ENCODE data around the gene STX4. TPM values are rescaled to one million over a fixed set of nuclear protein-coding genes. Genes with fewer than 3 reads are reported as not detected.

STX4 gene
- total RNA-seq, 1 donor from 2014 or later: 79.1 TPM

GRCh38 chr16:31006086-31006385, 27.3 kb upstream of the STX4 start:
- Histone ChIP-seq H3K36me3 (no peaks in the 10 kb centered on the region), H3K27ac (no peak overlapping the region), H3K27me3 (peaks cover 5% of the 10 kb centered on the region), H3K9me3 (no peaks in the 10 kb centered on the region), H3K4me1 (no peaks in the 10 kb centered on the region), H3K4me3 (no peak overlapping the region)
- TF ChIP-seq, protein P1, sequence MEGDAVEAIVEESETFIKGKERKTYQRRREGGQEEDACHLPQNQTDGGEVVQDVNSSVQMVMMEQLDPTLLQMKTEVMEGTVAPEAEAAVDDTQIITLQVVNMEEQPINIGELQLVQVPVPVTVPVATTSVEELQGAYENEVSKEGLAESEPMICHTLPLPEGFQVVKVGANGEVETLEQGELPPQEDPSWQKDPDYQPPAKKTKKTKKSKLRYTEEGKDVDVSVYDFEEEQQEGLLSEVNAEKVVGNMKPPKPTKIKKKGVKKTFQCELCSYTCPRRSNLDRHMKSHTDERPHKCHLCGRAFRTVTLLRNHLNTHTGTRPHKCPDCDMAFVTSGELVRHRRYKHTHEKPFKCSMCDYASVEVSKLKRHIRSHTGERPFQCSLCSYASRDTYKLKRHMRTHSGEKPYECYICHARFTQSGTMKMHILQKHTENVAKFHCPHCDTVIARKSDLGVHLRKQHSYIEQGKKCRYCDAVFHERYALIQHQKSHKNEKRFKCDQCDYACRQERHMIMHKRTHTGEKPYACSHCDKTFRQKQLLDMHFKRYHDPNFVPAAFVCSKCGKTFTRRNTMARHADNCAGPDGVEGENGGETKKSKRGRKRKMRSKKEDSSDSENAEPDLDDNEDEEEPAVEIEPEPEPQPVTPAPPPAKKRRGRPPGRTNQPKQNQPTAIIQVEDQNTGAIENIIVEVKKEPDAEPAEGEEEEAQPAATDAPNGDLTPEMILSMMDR (IDR thresholded peaks at IDR 0.05): no peak
- intact Hi-C loops (cut with DNase I): no loop called here
- no peak for DNase-seq (ENCODE audit: low spot score in 2 of 2)

GRCh38 chr16:31006589-31006988, 26.8 kb upstream of the STX4 start:
- Histone ChIP-seq H3K9me3 (no peaks in the 10 kb centered on the region), H3K27ac (no peak overlapping the region), H3K36me3 (no peaks in the 10 kb centered on the region), H3K27me3 (peaks cover 5% of the 10 kb centered on the region), H3K4me1 (no peaks in the 10 kb centered on the region), H3K4me3 (no peak overlapping the region)
- TF ChIP-seq, protein P1 (IDR thresholded peaks at IDR 0.05): no peak
- intact Hi-C loops (cut with DNase I): no loop called here
- no peak for DNase-seq (ENCODE audit: low spot score in 2 of 2)

GRCh38 chr16:31007684-31008083, 25.7 kb upstream of the STX4 start:
- intact Hi-C loops (cut with DNase I): no loop called here
- no peak overlapping the region for H3K4me3 ChIP-seq
- H3K27ac ChIP-seq: no peak overlapping the region
- no peaks in the 10 kb centered on the region for H3K4me1 ChIP-seq
- no peak for DNase-seq (ENCODE audit: low spot score in 2 of 2)
- H3K36me3 ChIP-seq: no peaks in the 10 kb centered on the region
- no peaks in the 10 kb centered on the region for H3K9me3 ChIP-seq
- TF ChIP-seq, protein P1 (IDR thresholded peaks at IDR 0.05): no peak
- peaks cover 5% of the 10 kb centered on the region for H3K27me3 ChIP-seq

GRCh38 chr16:31008149-31008548, 25.2 kb upstream of the STX4 start:
- H3K27ac ChIP-seq: no peak overlapping the region
- H3K4me3 ChIP-seq: no peak overlapping the region
- intact Hi-C loops (cut with DNase I): no loop called here
- H3K4me1 ChIP-seq: no peaks in the 10 kb centered on the region
- no peaks in the 10 kb centered on the region for H3K9me3 ChIP-seq
- no peaks in the 10 kb centered on the region for H3K36me3 ChIP-seq
- TF ChIP-seq, protein P1 (IDR thresholded peaks at IDR 0.05): no peak
- no peak for DNase-seq (ENCODE audit: low spot score in 2 of 2)
- peaks cover 5% of the 10 kb centered on the region for H3K27me3 ChIP-seq

- H3K4me1 ChIP-seq: no peaks in the 10 kb centered on the region
- H3K4me3 ChIP-seq: no peak overlapping the region
- H3K27ac ChIP-seq: no peak overlapping the region
- no peak for DNase-seq (ENCODE audit: low spot score in 2 of 2)
- peaks cover 5% of the 10 kb centered on the region for H3K27me3 ChIP-seq
- TF ChIP-seq, protein P1 (IDR thresholded peaks at IDR 0.05): no peak
- no peaks in the 10 kb centered on the region for H3K36me3 ChIP-seq
- no peaks in the 10 kb centered on the region for H3K9me3 ChIP-seq
- intact Hi-C loops (cut with DNase I): no loop called here
Observed at GRCh38 chr16:31008551-31008950, 24.8 kb upstream of the STX4 start.

DNA sequence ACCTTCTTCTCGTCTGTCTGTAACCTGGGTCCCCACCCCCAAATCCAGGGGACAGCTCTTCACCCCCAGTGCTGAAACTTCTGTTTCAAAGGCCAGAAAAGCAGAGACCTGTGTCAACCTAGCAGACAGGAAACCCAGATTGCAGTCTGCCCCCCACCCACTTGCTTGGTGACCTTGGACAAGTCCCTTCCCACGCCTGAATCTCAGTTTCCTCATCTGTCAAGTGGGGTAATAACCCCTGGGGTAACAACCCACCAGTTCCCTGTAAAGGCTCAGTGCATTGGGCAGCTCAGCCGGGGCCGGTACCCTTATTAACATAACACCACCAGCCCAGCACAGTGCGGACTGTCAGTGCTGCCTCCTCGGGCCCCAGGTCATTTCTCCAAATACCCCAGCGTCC, 24.2 kb upstream of the STX4 start:
- no peak overlapping the region for H3K27ac ChIP-seq
- H3K36me3 ChIP-seq: no peaks in the 10 kb centered on the region
- no peak for DNase-seq (ENCODE audit: low spot score in 2 of 2)
- peaks cover 5% of the 10 kb centered on the region for H3K27me3 ChIP-seq
- intact Hi-C loops (cut with DNase I): no loop called here
- no peaks in the 10 kb centered on the region for H3K4me1 ChIP-seq
- H3K4me3 ChIP-seq: no peak overlapping the region
- TF ChIP-seq, protein P1 (IDR thresholded peaks at IDR 0.05): no peak
- no peaks in the 10 kb centered on the region for H3K9me3 ChIP-seq

Measured in ascending aorta (tissue), 2 donors.